Cardiac muscle cell (in vitro differentiated cells and primary cell): ENCODE data around the gene DPYD. TPM values are rescaled to one million over a fixed set of nuclear protein-coding genes. Genes with fewer than 3 reads are reported as not detected.
A peak's percentile ranks its signal among the peaks of the same experiment; 100 is the strongest.

Source experiments
- DNase-seq, 2 donors: peaks; one replicate each; pipeline versions ENCODE4 v3.0.0 to v3.0.0-alpha.2; 2010 to 2017; ENCODE audit warnings: low read depth in 1 of 2, low spot score in 1 of 2
- H3K27ac ChIP-seq: fragments of 200-600 bp; sonication (generic); 2 replicates; pipeline ENCODE4 v1.5.1; 2016
- H3K27me3 ChIP-seq: fragments of 200-600 bp; sonication (generic); 2 replicates; pipeline ENCODE4 v1.6.0; 2016; ENCODE audit warnings: control low read depth
- H3K36me3 ChIP-seq: fragments of 200-600 bp; sonication (generic); 2 replicates; pipeline ENCODE4 v1.5.1; 2016; ENCODE audit warnings: control low read depth
- H3K4me1 ChIP-seq: fragments of 200-600 bp; sonication (generic); 2 replicates; pipeline ENCODE4 v1.8.1; 2017; ENCODE audit warnings: low read depth, mild to moderate bottlenecking, mixed run types
- H3K4me3 ChIP-seq: fragments of 200-600 bp; sonication (generic); 2 replicates; pipeline ENCODE4 v1.5.1; 2016; ENCODE audit warnings: mild to moderate bottlenecking
- H3K9me3 ChIP-seq: fragments of 200-600 bp; sonication (generic); 2 replicates; pipeline ENCODE4 v1.5.1; 2017; ENCODE audit warnings: low read depth, mild to moderate bottlenecking, control low read depth
- CTCF ChIP-seq: IDR thresholded peaks from 2 replicates; pipeline ENCODE4 v1.5.1; 2012; ENCODE audit warnings: low read depth, mild to moderate bottlenecking, low read length
- polyA plus RNA-seq: library from polyadenylated mRNA; unstranded; fragments of >200 nt; fragmentation: Nextera tagmentation; extraction: Ambion mirVana; gene quantifications from 2 replicates; pipeline ENCODE4 v1.2.1, GENCODE V29; 2016
- total RNA-seq: library from RNA; depleted of rRNA; stranded (reverse); fragments of >200 nt; gene quantifications from 2 replicates; pipeline ENCODE4 v1.2.3, GENCODE V29; 2016

DPYD gene
- total and polyA plus RNA-seq, 2 experiments from 2014 or later, result 0.66 to 2.0 TPM

GRCh38 chr1:97368296-97368695 lies 552.5 kb downstream of the DPYD start:
- Histone ChIP-seq H3K27me3 (no peaks in the 10 kb centered on the region), H3K9me3 (no peaks in the 10 kb centered on the region), H3K4me1 (no peaks in the 10 kb centered on the region), H3K27ac (no peak overlapping the region), H3K4me3 (no peak overlapping the region), H3K36me3 (no peaks in the 10 kb centered on the region)
- no peak for DNase-seq
- no peak for TF ChIP-seq CTCF

GRCh38 chr1:97366984-97367383 lies 553.9 kb downstream of the DPYD start:
- H3K27me3 ChIP-seq, result no peaks in the 10 kb centered on the region
- no peak overlapping the region for H3K27ac ChIP-seq
- DNase-seq, result peak in 1 of 2 donors; percentile 46
- H3K4me1 ChIP-seq, result no peaks in the 10 kb centered on the region
- H3K9me3 ChIP-seq, result no peaks in the 10 kb centered on the region
- H3K4me3 ChIP-seq, result no peak overlapping the region
- TF ChIP-seq CTCF, result no peak
- H3K36me3 ChIP-seq, result no peaks in the 10 kb centered on the region

- no peak overlapping the region for H3K4me3 ChIP-seq
- no peak for TF ChIP-seq CTCF
- no peak for DNase-seq
Measured at GRCh38 chr1:97365026-97365425, 555.8 kb downstream of the DPYD start.

GRCh38 chr1:97364086-97364485 lies 556.7 kb downstream of the DPYD start:
- Histone ChIP-seq H3K4me1 (no peaks in the 10 kb centered on the region), H3K36me3 (no peaks in the 10 kb centered on the region), H3K27me3 (no peaks in the 10 kb centered on the region), H3K27ac (no peak overlapping the region), H3K4me3 (no peak overlapping the region), H3K9me3 (no peaks in the 10 kb centered on the region)
- no peak for TF ChIP-seq CTCF
- DNase-seq, result peak in 1 of 2 donors; percentile 38

More at GRCh38 chr1:97365026-97365425, 555.8 kb downstream of the DPYD start:
- no peaks in the 10 kb centered on the region for H3K27me3 ChIP-seq
- no peaks in the 10 kb centered on the region for H3K36me3 ChIP-seq
- no peak overlapping the region for H3K27ac ChIP-seq
- H3K9me3 ChIP-seq, result no peaks in the 10 kb centered on the region
- no peaks in the 10 kb centered on the region for H3K4me1 ChIP-seq

GRCh38 chr1:97356309-97356708 lies 564.5 kb downstream of the DPYD start:
- Histone ChIP-seq H3K4me3 (no peak overlapping the region), H3K9me3 (no peaks in the 10 kb centered on the region), H3K27ac (no peak overlapping the region), H3K4me1 (no peaks in the 10 kb centered on the region), H3K36me3 (no peaks in the 10 kb centered on the region), H3K27me3 (no peaks in the 10 kb centered on the region)
- no peak for TF ChIP-seq CTCF
- no peak for DNase-seq

GRCh38 chr1:97352936-97353382 lies 567.9 kb downstream of the DPYD start:
- Histone ChIP-seq H3K27ac (no peak overlapping the region), H3K36me3 (no peaks in the 10 kb centered on the region), H3K9me3 (no peaks in the 10 kb centered on the region), H3K4me1 (peaks cover 10% of the 10 kb centered on the region), H3K27me3 (no peaks in the 10 kb centered on the region), H3K4me3 (no peak overlapping the region)
- no peak for TF ChIP-seq CTCF
- DNase-seq, result no peak
